GM10847 (cell line): Measurements from ENCODE around the gene INAFM2.

Experiments
- POLR2A ChIP-seq: IDR thresholded peaks from 2 replicates; pipeline ENCODE4 v1.6.1; 2011; ENCODE audit not compliant: insufficient read length; ENCODE audit errors: extremely low read depth

The INAFM2 gene

DNA sequence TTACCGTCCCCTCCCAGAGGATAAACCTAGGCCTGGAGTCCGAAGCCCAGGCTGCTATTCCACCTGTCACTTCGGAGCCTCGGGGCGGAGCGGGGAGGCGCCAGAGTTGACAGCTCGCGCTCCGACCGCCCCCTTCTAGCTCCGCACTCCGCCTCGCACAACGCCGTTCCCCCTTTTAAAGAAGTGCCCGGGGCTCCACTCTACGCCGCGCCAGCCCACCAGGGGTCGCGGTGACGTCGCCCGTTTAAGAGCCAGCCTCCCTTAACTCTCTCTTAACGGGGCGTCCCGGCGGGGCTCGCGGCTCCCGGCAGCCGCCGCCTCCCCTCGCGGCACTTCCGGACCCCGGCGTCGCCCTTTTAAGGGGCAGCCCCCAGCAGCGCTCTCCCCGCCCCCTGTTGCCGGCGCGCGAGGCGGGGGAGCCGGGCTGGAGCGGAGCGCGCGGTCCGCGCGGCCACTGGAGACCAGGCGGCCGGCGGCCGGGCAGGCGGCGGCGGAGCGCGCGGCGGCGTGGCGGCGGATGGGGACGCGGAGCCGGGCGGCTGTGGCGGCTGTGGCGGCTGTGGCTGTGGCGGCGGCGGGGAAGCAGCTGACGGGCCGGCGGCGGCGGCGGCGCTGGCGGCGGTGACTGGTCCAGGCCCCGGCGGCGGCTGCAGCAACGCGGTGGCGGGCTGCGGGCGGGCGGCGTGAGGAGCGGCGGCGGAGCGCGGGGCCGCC lies at the start of gene INAFM2:
Gene INAFM2, plus strand, starts transcription at position 454 of the 714 bp plus-strand sequence. CDS start 364 bp downstream, outside the sequence.
- peak; percentile 20 for TF ChIP-seq POLR2A

GRCh38 chr15:40274350-40275274 lies 48.9 kb upstream of the INAFM2 start:
- TF ChIP-seq POLR2A: no peak

- no peak for TF ChIP-seq POLR2A
Observed at GRCh38 chr15:40275523-40275922, 48.0 kb upstream of the INAFM2 start.

DNA sequence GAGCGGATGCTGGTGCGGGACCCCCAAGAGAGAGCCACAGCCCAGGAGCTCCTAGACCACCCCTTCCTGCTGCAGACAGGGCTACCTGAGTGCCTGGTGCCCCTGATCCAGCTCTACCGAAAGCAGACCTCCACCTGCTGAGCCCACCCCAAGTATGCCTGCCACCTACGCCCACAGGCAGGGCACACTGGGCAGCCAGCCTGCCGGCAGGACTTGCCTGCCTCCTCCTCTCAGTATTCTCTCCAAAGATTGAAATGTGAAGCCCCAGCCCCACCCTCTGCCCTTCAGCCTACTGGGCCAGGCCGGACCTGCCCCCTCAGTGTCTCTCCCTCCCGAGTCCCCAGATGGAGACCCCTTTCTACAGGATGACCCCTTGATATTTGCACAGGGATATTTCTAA lies 47.5 kb upstream of the INAFM2 start:
- TF ChIP-seq POLR2A: no peak

DNA sequence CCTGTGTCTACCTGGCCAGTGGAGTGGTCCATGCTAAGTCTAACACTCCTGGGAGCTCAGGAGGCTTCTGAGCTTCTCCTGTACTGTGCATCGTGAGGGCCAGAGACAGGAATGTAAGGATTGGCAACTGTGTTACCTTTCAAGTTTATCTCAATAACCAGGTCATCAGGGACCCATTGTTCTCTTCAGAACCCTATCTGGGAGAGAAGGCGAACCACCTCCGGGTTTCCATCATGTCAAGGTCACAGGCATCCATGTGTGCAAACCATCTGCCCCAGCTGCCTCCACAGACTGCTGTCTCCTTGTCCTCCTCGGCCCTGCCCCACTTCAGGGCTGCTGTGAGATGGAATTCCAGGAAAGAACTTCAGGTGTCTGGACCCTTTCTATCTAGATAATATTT lies 46.6 kb upstream of the INAFM2 start:
- no peak for TF ChIP-seq POLR2A

- TF ChIP-seq POLR2A: no peak
Observed at GRCh38 chr15:40277471-40277870, 46.0 kb upstream of the INAFM2 start.

- no peak for TF ChIP-seq POLR2A
Observed at GRCh38 chr15:40278026-40278425, 45.5 kb upstream of the INAFM2 start.

GRCh38 chr15:40279437-40280141 lies 43.9 kb upstream of the INAFM2 start:
- TF ChIP-seq POLR2A: no peak

GRCh38 chr15:40280260-40281056 lies 43.0 kb upstream of the INAFM2 start:
- TF ChIP-seq POLR2A: no peak

GRCh38 chr15:40281057-40281800 lies 42.3 kb upstream of the INAFM2 start:
- no peak for TF ChIP-seq POLR2A

- no peak for TF ChIP-seq POLR2A
Observed at GRCh38 chr15:40281801-40282146, 41.7 kb upstream of the INAFM2 start.

- TF ChIP-seq POLR2A: no peak
Observed at GRCh38 chr15:40282147-40282868, 41.2 kb upstream of the INAFM2 start.

DNA sequence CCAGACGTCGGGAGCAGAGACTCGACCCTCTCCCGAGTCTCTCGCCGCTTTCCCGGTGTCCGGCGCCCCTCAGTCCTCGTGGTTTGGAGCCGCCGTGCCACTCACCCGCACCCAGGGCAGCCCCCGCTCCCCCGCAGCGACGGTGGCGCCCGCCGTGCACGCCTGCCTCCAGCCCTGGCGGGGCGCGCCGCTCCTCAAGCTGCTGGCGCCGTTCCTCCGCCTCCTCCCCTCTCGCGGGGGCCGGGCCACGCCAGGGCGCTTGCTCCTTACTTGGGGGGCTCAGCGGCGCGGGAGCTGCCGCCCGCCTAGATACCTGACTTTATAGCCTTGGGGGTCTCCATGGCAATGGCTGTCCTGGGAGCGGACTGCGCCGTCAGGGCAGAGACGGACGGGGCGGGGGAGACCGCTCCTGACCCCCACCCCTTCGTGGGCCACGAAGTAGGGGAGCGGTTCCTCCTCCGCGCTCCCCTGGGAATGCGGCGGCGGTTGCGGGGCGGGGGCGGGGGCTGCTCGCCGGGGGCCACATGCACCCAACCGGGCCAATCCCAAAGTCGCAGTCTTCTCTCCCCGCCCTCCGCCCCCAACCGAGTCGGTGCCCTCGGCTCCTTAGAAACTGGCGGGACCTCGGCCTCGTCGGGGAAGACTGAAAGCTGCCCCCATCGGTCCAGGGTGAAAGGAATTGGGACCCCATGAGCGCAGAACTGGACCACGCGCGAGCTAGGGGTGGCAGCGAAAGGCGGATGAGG lies 40.5 kb upstream of the INAFM2 start, which contains the start of gene ANKRD63:
Gene ANKRD63, minus strand, starts transcription at position 196 of the 746 bp plus-strand sequence. CDS start 478 bp downstream, outside the sequence.
- no peak for TF ChIP-seq POLR2A
